ENCODE data around the gene MX2. TPM values are rescaled to one million over a fixed set of nuclear protein-coding genes. Genes with fewer than 3 reads are reported as not detected.
"Not testable (repeated sequence)": the region's sequence is repeated elsewhere in the genome, so short reads cannot be mapped to it uniquely, and the experiment has no call there.

Gene MX2
- total and polyA plus RNA-seq, 8 donors = 1.1 to 31.9 (median 1.9) TPM

DNA sequence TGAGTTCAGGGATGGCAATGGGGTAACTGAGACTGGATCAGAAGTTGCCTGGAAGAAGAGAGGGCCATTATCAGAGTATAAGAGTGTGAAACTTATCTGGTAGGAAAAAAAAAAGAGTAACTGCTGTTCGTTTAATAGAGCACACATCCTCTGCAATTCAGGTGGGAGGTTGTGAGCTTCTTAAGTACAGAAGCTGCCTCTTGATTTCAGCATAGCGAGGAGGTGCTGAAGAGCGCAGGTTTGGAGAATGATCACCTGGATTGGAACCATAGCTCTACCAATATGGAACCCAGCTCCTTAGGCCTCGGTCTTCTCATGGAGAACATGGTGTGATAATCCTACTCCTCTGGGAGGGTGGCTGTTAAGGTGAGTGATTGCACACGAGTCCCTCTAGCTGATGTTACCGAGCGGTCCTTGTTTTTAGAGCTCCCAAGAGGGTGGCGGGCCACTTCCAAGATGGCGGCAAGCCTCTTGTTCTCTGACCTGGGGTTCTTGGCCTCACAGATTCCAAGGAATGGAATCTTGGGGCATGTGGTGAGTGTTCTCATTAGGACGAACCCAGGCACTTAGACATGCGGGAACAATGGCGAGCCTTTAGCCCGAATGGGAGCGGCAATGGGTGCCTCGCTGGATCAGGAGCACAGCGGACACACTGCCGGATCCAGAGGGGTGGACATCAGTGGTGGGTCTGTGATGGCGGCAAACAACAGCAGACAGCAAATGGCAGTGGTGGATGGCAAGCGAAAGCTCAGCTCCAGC, 60.9 kb downstream of the MX2 start:
- DNase-seq (no peak), ATAC-seq (no peak)
- Histone ChIP-seq H3K4me3 (no peak overlapping the region), H3K27me3 (no peaks in the 10 kb centered on the region), H3K4me1 (peaks cover 7 to 60% of the 10 kb centered on the region in 2 donors), H3K27ac (no peak overlapping the region), H3K9me3 (no peaks in the 10 kb centered on the region), H3K36me3 (peaks cover 0 to under 1% of the 10 kb centered on the region in 2 donors)
- TF ChIP-seq CTCF (IDR thresholded peaks at IDR 0.05) = no peak
- intact Hi-C loops (cut with DNase I) = no loop called here

- H3K36me3 ChIP-seq; H3K9me3 ChIP-seq; H3K4me3 ChIP-seq; H3K27me3 ChIP-seq; intact Hi-C loops (cut with DNase I); ATAC-seq; DNase-seq; H3K27ac ChIP-seq: not testable (repeated sequence)
- H3K4me1 ChIP-seq = peaks cover 7 to 62% of the 10 kb centered on the region in 2 donors
Observed at GRCh38 chr21:41423305-41423636, 61.4 kb downstream of the MX2 start.

DNA sequence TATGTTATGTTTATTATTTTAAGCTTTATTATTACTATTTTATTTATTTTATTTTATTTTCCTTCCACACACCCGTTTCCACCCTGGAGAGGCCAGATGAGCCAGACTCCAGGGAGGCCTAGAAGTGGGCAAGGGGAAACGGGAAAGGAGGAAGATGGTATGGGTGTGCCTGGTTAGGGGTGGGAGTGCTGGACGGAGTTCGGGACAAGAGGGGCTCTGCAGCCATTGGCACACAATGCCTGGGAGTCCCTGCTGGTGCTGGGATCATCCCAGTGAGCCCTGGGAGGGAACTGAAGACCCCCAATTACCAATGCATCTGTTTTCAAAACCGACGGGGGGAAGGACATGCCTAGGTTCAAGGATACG, 63.7 kb downstream of the MX2 start:
- peak overlapping the region; percentile 51 to 65 for H3K4me3 ChIP-seq
- no peaks in the 10 kb centered on the region for H3K27me3 ChIP-seq
- TF ChIP-seq CTCF (IDR thresholded peaks at IDR 0.05) = no peak
- no peak for DNase-seq
- intact Hi-C loops (cut with DNase I) = no loop called here
- H3K9me3 ChIP-seq = no peaks in the 10 kb centered on the region
- peaks cover 0 to 29% of the 10 kb centered on the region in 2 donors for H3K36me3 ChIP-seq
- ATAC-seq = no peak
- peak overlapping the region; percentile 4 to 80 for H3K27ac ChIP-seq
- peaks cover 6 to 49% of the 10 kb centered on the region in 2 donors for H3K4me1 ChIP-seq

- intact Hi-C loops (cut with DNase I) = no loop called here
- Histone ChIP-seq H3K27ac (peak within 1 kb of the TSS; percentile 4 to 80), H3K4me3 (peak within 1 kb of the TSS; percentile 51 to 65), H3K36me3 (peaks cover 0 to 34% of the 10 kb centered on the region in 2 donors), H3K9me3 (no peaks in the 10 kb centered on the region), H3K27me3 (no peaks in the 10 kb centered on the region), H3K4me1 (peaks cover under 1 to 43% of the 10 kb centered on the region in 2 donors)
- DNase-seq = peak; percentile 18 to 96 (median 71)
- peak; percentile 94 for ATAC-seq
- no peak for TF ChIP-seq CTCF (IDR thresholded peaks at IDR 0.05)
Observed at GRCh38 chr21:41425954-41426675, 64.3 kb downstream of the MX2 start, which contains the start of gene MX1. TSS of gene MX1 (plus strand) at chr21:41426239. CDS start at chr21:41432071, 5,832 bp downstream.

DNA sequence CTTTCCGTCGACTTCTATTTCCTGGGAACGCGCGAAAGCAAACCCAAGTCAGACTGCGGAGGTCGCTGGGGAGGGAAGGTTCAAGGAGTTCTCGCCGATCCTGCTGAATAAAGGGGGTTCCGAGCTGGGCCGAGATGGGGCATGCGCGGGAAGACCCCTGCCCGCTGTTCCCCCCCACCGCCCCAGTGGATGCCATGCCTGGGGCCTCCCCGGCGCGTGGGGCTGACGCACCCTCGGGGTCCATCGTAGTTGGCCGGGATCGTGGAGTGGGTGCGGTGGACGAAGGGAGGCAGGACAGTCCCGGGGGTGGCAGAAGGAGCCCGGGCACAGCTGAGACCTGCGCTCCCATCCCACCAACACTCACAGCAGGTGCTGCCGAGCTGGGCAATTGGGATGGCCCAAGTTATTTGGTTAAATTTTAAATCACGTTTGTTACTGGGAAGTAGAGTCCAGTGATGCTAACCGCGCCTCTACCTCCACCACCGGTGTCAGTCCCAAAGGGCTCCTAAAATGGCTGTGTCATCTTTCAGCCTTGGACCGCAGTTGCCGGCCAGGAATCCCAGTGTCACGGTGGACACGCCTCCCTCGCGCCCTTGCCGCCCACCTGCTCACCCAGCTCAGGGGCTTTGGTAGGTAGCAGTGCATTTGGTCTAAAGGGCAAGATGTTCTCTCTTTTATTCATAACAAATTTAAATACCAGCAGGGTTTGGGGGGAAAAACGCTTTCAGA, 65.0 kb downstream of the MX2 start:
- Histone ChIP-seq H3K4me1 (peaks cover 0 to 41% of the 10 kb centered on the region in 2 donors), H3K9me3 (no peaks in the 10 kb centered on the region), H3K4me3 (peak overlapping the region; percentile 51 to 65), H3K27me3 (no peaks in the 10 kb centered on the region), H3K27ac (peak overlapping the region in 1 of 2 donors; percentile 80), H3K36me3 (peaks cover 0 to 41% of the 10 kb centered on the region in 2 donors)
- TF ChIP-seq CTCF (IDR thresholded peaks at IDR 0.05) = no peak
- ATAC-seq (peak; percentile 41), DNase-seq (no peak)
- intact Hi-C loops (cut with DNase I) = no loop called here

All from left lung (tissue), 10 donors.